Breast epithelium (tissue), 3 donors: ENCODE data around the gene ESF1.

Experiments
- POLR2A ChIP-seq: fragments of 450-650 bp; IDR thresholded peaks from one replicate; pipeline ENCODE4 v1.6.1; 2016; ENCODE audit warnings: antibody characterized with exemption, mild to moderate bottlenecking, moderate library complexity
- TF ChIP-seq, protein P1 (sequence below), 3 donors: fragments of 450-650 bp; IDR thresholded peaks; one replicate each; pipeline ENCODE4 v1.5.1; 2016 to 2017; ENCODE audit warnings: antibody characterized with exemption in 3 of 3, mild to moderate bottlenecking in 3 of 3, moderate library complexity in 3 of 3

GRCh38 chr20:13800728-13801134, 16.0 kb upstream of the ESF1 start:
- TF ChIP-seq POLR2A: no peak
- TF ChIP-seq, protein P1, sequence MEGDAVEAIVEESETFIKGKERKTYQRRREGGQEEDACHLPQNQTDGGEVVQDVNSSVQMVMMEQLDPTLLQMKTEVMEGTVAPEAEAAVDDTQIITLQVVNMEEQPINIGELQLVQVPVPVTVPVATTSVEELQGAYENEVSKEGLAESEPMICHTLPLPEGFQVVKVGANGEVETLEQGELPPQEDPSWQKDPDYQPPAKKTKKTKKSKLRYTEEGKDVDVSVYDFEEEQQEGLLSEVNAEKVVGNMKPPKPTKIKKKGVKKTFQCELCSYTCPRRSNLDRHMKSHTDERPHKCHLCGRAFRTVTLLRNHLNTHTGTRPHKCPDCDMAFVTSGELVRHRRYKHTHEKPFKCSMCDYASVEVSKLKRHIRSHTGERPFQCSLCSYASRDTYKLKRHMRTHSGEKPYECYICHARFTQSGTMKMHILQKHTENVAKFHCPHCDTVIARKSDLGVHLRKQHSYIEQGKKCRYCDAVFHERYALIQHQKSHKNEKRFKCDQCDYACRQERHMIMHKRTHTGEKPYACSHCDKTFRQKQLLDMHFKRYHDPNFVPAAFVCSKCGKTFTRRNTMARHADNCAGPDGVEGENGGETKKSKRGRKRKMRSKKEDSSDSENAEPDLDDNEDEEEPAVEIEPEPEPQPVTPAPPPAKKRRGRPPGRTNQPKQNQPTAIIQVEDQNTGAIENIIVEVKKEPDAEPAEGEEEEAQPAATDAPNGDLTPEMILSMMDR (IDR thresholded peaks at IDR 0.05): no peak
